HEK293T (cell line): ENCODE data around the gene TSPAN18.

ENCODE experiments used
- FOXK2 ChIP-seq: fragments of 450-650 bp; IDR thresholded peaks from 2 replicates; pipeline ENCODE4 v1.6.1; 2016; ENCODE audit warnings: mild to moderate bottlenecking
- SP1 ChIP-seq: fragments of 450-650 bp; IDR thresholded peaks from 2 replicates; pipeline ENCODE4 v1.6.1; 2017

DNA sequence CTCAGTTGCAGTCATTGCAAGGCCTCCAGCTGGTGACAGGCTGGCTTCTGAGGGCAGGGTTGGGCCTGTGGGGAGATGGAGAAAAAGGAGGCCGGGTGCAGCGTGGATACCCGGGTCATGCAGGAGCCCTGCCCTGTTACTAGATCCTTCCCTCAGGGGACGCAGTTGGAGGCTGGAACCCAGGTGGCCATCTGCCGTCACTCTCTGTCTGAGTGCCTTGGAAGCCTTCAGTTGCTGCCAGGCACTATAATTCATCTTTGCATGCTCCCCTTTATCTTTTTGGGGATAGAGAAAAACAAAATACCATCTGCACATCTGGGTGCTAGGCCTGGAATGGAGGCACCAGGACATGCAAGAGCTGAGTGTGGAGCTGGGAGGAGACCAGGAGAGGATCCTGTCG, 141.3 kb downstream of the TSPAN18 start:
- TF ChIP-seq SP1 (no peak), FOXK2 (no peak)
